Testis (tissue), 3 donors: Measurements from ENCODE around the gene POR. TPM values are rescaled to one million over a fixed set of nuclear protein-coding genes. Genes with fewer than 3 reads are reported as not detected.
A peak's percentile ranks its signal among the peaks of the same experiment; 100 is the strongest.

Experiments used
- DNase-seq: peaks from one replicate; pipeline ENCODE4 v3.0.0-alpha.2; 2019
- H3K27ac ChIP-seq, 2 donors: fragments of 200-600 bp; sonication (generic); one replicate each; pipeline ENCODE4 v1.5.1; 2019
- H3K27me3 ChIP-seq: fragments of 200-600 bp; sonication (generic); one replicate; pipeline ENCODE4 v1.5.1; 2019
- H3K36me3 ChIP-seq: fragments of 200-600 bp; sonication (generic); one replicate; pipeline ENCODE4 v1.5.1; 2017; ENCODE audit warnings: low read depth; ENCODE audit errors: missing control alignments
- H3K4me1 ChIP-seq: fragments of 200-600 bp; sonication (generic); one replicate; pipeline ENCODE4 v1.5.1; 2019
- H3K4me3 ChIP-seq, 2 donors: fragments of 200-600 bp; sonication (generic); one replicate each; pipeline ENCODE4 v1.5.1; 2017 to 2019
- H3K9me3 ChIP-seq: fragments of 200-600 bp; sonication (generic); one replicate; pipeline ENCODE4 v1.5.1; 2017
- CTCF ChIP-seq, 3 experiments: fragments of 450-650 bp in 2 of 3; fragments of 200-600 bp in 1 of 3; sonication (generic) in 1 of 3; IDR thresholded peaks; one replicate each; pipeline ENCODE4 v1.5.1; 2016 to 2019; ENCODE audit warnings: antibody characterized with exemption in 3 of 3, mild to moderate bottlenecking in 2 of 3, moderate library complexity in 1 of 3
- POLR2A ChIP-seq: fragments of 450-650 bp; IDR thresholded peaks from one replicate; pipeline ENCODE4 v1.6.1; 2017; ENCODE audit warnings: antibody characterized with exemption, mild to moderate bottlenecking, moderate library complexity
- WGBS, 2 donors: methylation state at CpG; one replicate each; pipeline ENCODE4 v1.1.5; 2018; 5-methylcytosine and 5-hydroxymethylcytosine counted together
- intact Hi-C: fragments of 100-400 bp; cut with DNase I; formaldehyde crosslinking; loops from one replicate; pipeline ENCODE4 v1.15.1; 2023; ENCODE audit warnings: low total_unique reads
- polyA plus RNA-seq: library from polyadenylated mRNA; stranded (reverse); fragments of 350-450 nt; fragmentation: Illumina TruSeq; extraction: RNeasy Lipid Tissue Mini Kit (QIAGEN cat#74804); gene quantifications from one replicate; pipeline ENCODE4 v1.2.3, GENCODE V29; 2014; ENCODE audit warnings: low read depth, low replicate concordance; ENCODE audit not compliant: insufficient read depth
- total RNA-seq, 2 donors: library from RNA; depleted of rRNA; stranded (reverse); fragments of >200 nt; gene quantifications; one replicate each; pipeline ENCODE4 v1.2.3, GENCODE V29; 2016

Gene POR
- total and polyA plus RNA-seq, 3 donors from 2014 or later: 98.5 to 169 (median 122) TPM

GRCh38 chr7:75963381-75963995, 48.5 kb downstream of the POR start:
- Histone ChIP-seq H3K9me3 (no peaks in the 10 kb centered on the region), H3K4me1 (peaks cover 43% of the 10 kb centered on the region), H3K27me3 (no peaks in the 10 kb centered on the region), H3K27ac (peak overlapping the region; percentile 62 to 74), H3K4me3 (no peak overlapping the region), H3K36me3 (no peaks in the 10 kb centered on the region)
- 57 to 63% methylated on average over 7 to 9 of the region's 9 CpGs for WGBS, 2 donors
- no peak for DNase-seq
- intact Hi-C loops: no loop called here
- TF ChIP-seq POLR2A: no peak
- no peak for TF ChIP-seq CTCF (IDR thresholded peaks at IDR 0.05)

- Histone ChIP-seq H3K27ac (peak overlapping the region; percentile 4 to 83), H3K9me3 (no peaks in the 10 kb centered on the region), H3K4me3 (no peak overlapping the region), H3K4me1 (peaks cover 55% of the 10 kb centered on the region), H3K36me3 (no peaks in the 10 kb centered on the region), H3K27me3 (no peaks in the 10 kb centered on the region)
- WGBS, 2 donors: 65 to 72% methylated on average over 9 to 13 of the region's 13 CpGs
- TF ChIP-seq CTCF (IDR thresholded peaks at IDR 0.05) (no peak), POLR2A (no peak)
- intact Hi-C loops: no loop called here
- no peak for DNase-seq
These were observed 50.7 kb downstream of the POR start for GRCh38 chr7:75965617-75966016.

GRCh38 chr7:75966190-75966961, 51.4 kb downstream of the POR start:
- H3K27ac ChIP-seq: peak overlapping the region; percentile 33 to 83
- H3K36me3 ChIP-seq: no peaks in the 10 kb centered on the region
- no peaks in the 10 kb centered on the region for H3K27me3 ChIP-seq
- TF ChIP-seq POLR2A: no peak
- TF ChIP-seq CTCF (IDR thresholded peaks at IDR 0.05): no peak
- 51 to 71% methylated on average over 18 to 26 of the region's 26 CpGs for WGBS, 2 donors
- DNase-seq: peak; percentile 75
- no peaks in the 10 kb centered on the region for H3K9me3 ChIP-seq
- H3K4me1 ChIP-seq: peaks cover 55% of the 10 kb centered on the region
- intact Hi-C loops: no loop called here
- H3K4me3 ChIP-seq: no peak overlapping the region

GRCh38 chr7:75967055-75967454, 52.1 kb downstream of the POR start:
- DNase-seq: no peak
- H3K4me1 ChIP-seq: peaks cover 54% of the 10 kb centered on the region
- H3K27ac ChIP-seq: peak overlapping the region; percentile 33 to 71
- TF ChIP-seq CTCF (IDR thresholded peaks at IDR 0.05) (no peak), POLR2A (no peak)
- no peaks in the 10 kb centered on the region for H3K9me3 ChIP-seq
- WGBS, 2 donors: 62 to 71% methylated on average over 8 to 11 of the region's 11 CpGs
- no peak overlapping the region for H3K4me3 ChIP-seq
- H3K36me3 ChIP-seq: no peaks in the 10 kb centered on the region
- no peaks in the 10 kb centered on the region for H3K27me3 ChIP-seq
- intact Hi-C loops: no loop called here
